ENCODE measurements around the gene CHST12.

Gene CHST12

GRCh38 chr7:2461268-2462026, 58.0 kb downstream of the CHST12 start:
- H3F3A ChIP-seq (ENCODE audit: insufficient read depth, low read length) = no peaks in the 10 kb centered on the region
- no peak overlapping the region for H3K27ac ChIP-seq (ENCODE audit: low read length)
- no peaks in the 10 kb centered on the region for H3K79me2 ChIP-seq (ENCODE audit: low read length)
- TF ChIP-seq EZH2phosphoT487 (IDR thresholded peaks at IDR 0.05; ENCODE audit: low read length) (no peak), EZH2 (optimal IDR thresholded peaks at IDR 0.05; ENCODE audit: low read depth, low read length) (no peak), CTCF (IDR thresholded peaks at IDR 0.05; ENCODE audit: low read length) (no peak)
- H4K20me1 ChIP-seq (ENCODE audit: insufficient read depth, low read length) = no peaks in the 10 kb centered on the region
- H3K9me3 ChIP-seq (replicated peaks; ENCODE audit: insufficient read depth, low read length) = no peaks in the 10 kb centered on the region
- H3K9me2 ChIP-seq (replicated peaks; ENCODE audit: insufficient read depth, low read length) = no peaks in the 10 kb centered on the region
- H3K4me2 ChIP-seq (ENCODE audit: low read depth, low read length) = no peak overlapping the region
- no peak overlapping the region for H3K9ac ChIP-seq (ENCODE audit: low read length)
- no peak overlapping the region for H2AFZ ChIP-seq (ENCODE audit: low read length)
- H3K4me1 ChIP-seq (ENCODE audit: low read length) = no peaks in the 10 kb centered on the region
- H3K36me3 ChIP-seq (replicated peaks; ENCODE audit: insufficient read depth, low read length) = no peaks in the 10 kb centered on the region
- DNase-seq = no peak
- H3K4me3 ChIP-seq (ENCODE audit: low read length) = no peak overlapping the region
- no peaks in the 10 kb centered on the region; the same call in 1 of the 2 replicates for H3K27me3 ChIP-seq (replicated peaks; ENCODE audit: insufficient read depth, low read length)

- Histone ChIP-seq H2AFZ (ENCODE audit: low read length) (no peak overlapping the region), H4K20me1 (ENCODE audit: insufficient read depth, low read length) (no peaks in the 10 kb centered on the region), H3K36me3 (replicated peaks; ENCODE audit: insufficient read depth, low read length) (no peaks in the 10 kb centered on the region), H3K9ac (ENCODE audit: low read length) (no peak overlapping the region), H3K4me3 (ENCODE audit: low read length) (no peak overlapping the region), H3K4me1 (ENCODE audit: low read length) (no peaks in the 10 kb centered on the region), H3K27ac (ENCODE audit: low read length) (no peak overlapping the region), H3K27me3 (replicated peaks; ENCODE audit: insufficient read depth, low read length) (no peaks in the 10 kb centered on the region; the same call in 1 of the 2 replicates), H3F3A (ENCODE audit: insufficient read depth, low read length) (no peaks in the 10 kb centered on the region), H3K9me2 (replicated peaks; ENCODE audit: insufficient read depth, low read length) (no peaks in the 10 kb centered on the region), H3K79me2 (ENCODE audit: low read length) (no peaks in the 10 kb centered on the region), H3K4me2 (ENCODE audit: low read depth, low read length) (no peak overlapping the region), H3K9me3 (replicated peaks; ENCODE audit: insufficient read depth, low read length) (no peaks in the 10 kb centered on the region)
- DNase-seq = no peak
- TF ChIP-seq EZH2 (optimal IDR thresholded peaks at IDR 0.05; ENCODE audit: low read depth, low read length) = no peak
- no peak for TF ChIP-seq CTCF (IDR thresholded peaks at IDR 0.05; ENCODE audit: low read length)
- TF ChIP-seq EZH2phosphoT487 (IDR thresholded peaks at IDR 0.05; ENCODE audit: low read length) = no peak
Measured at GRCh38 chr7:2462731-2463130, 59.3 kb downstream of the CHST12 start.

GRCh38 chr7:2465928-2466327, 62.5 kb downstream of the CHST12 start:
- Histone ChIP-seq H2AFZ (ENCODE audit: low read length) (no peak overlapping the region), H3K9me2 (replicated peaks; ENCODE audit: insufficient read depth, low read length) (no peaks in the 10 kb centered on the region), H3K9ac (ENCODE audit: low read length) (no peak overlapping the region), H3K36me3 (replicated peaks; ENCODE audit: insufficient read depth, low read length) (no peaks in the 10 kb centered on the region), H3K4me2 (ENCODE audit: low read depth, low read length) (no peak overlapping the region), H3K4me1 (ENCODE audit: low read length) (no peaks in the 10 kb centered on the region), H3K27ac (ENCODE audit: low read length) (no peak overlapping the region), H3K9me3 (replicated peaks; ENCODE audit: insufficient read depth, low read length) (no peaks in the 10 kb centered on the region), H3K79me2 (ENCODE audit: low read length) (no peaks in the 10 kb centered on the region), H3K27me3 (replicated peaks; ENCODE audit: insufficient read depth, low read length) (peaks cover 10% of the 10 kb centered on the region), H3K4me3 (ENCODE audit: low read length) (no peak overlapping the region), H4K20me1 (ENCODE audit: insufficient read depth, low read length) (no peaks in the 10 kb centered on the region), H3F3A (ENCODE audit: insufficient read depth, low read length) (no peaks in the 10 kb centered on the region)
- no peak for DNase-seq
- TF ChIP-seq EZH2 (optimal IDR thresholded peaks at IDR 0.05; ENCODE audit: low read depth, low read length) = no peak

- Histone ChIP-seq H3K9ac (ENCODE audit: low read length) (no peak overlapping the region), H3K36me3 (replicated peaks; ENCODE audit: insufficient read depth, low read length) (no peaks in the 10 kb centered on the region), H3K4me2 (ENCODE audit: low read depth, low read length) (no peak overlapping the region), H4K20me1 (ENCODE audit: insufficient read depth, low read length) (no peaks in the 10 kb centered on the region), H3K27ac (ENCODE audit: low read length) (no peak overlapping the region), H3K9me3 (replicated peaks; ENCODE audit: insufficient read depth, low read length) (no peaks in the 10 kb centered on the region), H3K27me3 (replicated peaks; ENCODE audit: insufficient read depth, low read length) (peaks cover 18% of the 10 kb centered on the region), H2AFZ (ENCODE audit: low read length) (no peak overlapping the region), H3K79me2 (ENCODE audit: low read length) (no peaks in the 10 kb centered on the region), H3K4me3 (ENCODE audit: low read length) (no peak overlapping the region), H3K9me2 (replicated peaks; ENCODE audit: insufficient read depth, low read length) (no peaks in the 10 kb centered on the region), H3K4me1 (ENCODE audit: low read length) (no peaks in the 10 kb centered on the region), H3F3A (ENCODE audit: insufficient read depth, low read length) (no peaks in the 10 kb centered on the region)
- no peak for TF ChIP-seq CTCF (IDR thresholded peaks at IDR 0.05; ENCODE audit: low read length)
- no peak for TF ChIP-seq EZH2phosphoT487 (IDR thresholded peaks at IDR 0.05; ENCODE audit: low read length)
- TF ChIP-seq EZH2 (optimal IDR thresholded peaks at IDR 0.05; ENCODE audit: low read depth, low read length) = no peak
- DNase-seq = no peak
Measured at GRCh38 chr7:2466675-2467074, 63.3 kb downstream of the CHST12 start.

All from MM.1S (cell line).